ENCODE measurements around the gene CNNM2. TPM values are rescaled to one million over a fixed set of nuclear protein-coding genes. Genes with fewer than 3 reads are reported as not detected.

The CNNM2 gene
- total RNA-seq, 2 donors from 2014 or later = 14.7 to 17.9 TPM

GRCh38 chr10:102988404-102989314 is 70.6 kb downstream of the CNNM2 start:
- Histone ChIP-seq H3K4me1 (ENCODE audit: control insufficient read depth, insufficient read depth, low read length) (no peaks in the 10 kb centered on the region), H3K27ac (ENCODE audit: low read depth, low read length) (no peak overlapping the region), H3K9ac (ENCODE audit: extremely low read depth, low read length, poor library complexity, severe bottlenecking) (no peak overlapping the region), H3K36me3 (ENCODE audit: control insufficient read depth, insufficient read depth, low read length) (no peaks in the 10 kb centered on the region), H3K27me3 (ENCODE audit: control insufficient read depth, insufficient read depth, low read length, poor library complexity, severe bottlenecking) (no peaks in the 10 kb centered on the region), H3K9me3 (ENCODE audit: control insufficient read depth, low read length) (no peaks in the 10 kb centered on the region), H3K4me3 (ENCODE audit: low read length) (no peak overlapping the region)
- TF ChIP-seq, protein P1, sequence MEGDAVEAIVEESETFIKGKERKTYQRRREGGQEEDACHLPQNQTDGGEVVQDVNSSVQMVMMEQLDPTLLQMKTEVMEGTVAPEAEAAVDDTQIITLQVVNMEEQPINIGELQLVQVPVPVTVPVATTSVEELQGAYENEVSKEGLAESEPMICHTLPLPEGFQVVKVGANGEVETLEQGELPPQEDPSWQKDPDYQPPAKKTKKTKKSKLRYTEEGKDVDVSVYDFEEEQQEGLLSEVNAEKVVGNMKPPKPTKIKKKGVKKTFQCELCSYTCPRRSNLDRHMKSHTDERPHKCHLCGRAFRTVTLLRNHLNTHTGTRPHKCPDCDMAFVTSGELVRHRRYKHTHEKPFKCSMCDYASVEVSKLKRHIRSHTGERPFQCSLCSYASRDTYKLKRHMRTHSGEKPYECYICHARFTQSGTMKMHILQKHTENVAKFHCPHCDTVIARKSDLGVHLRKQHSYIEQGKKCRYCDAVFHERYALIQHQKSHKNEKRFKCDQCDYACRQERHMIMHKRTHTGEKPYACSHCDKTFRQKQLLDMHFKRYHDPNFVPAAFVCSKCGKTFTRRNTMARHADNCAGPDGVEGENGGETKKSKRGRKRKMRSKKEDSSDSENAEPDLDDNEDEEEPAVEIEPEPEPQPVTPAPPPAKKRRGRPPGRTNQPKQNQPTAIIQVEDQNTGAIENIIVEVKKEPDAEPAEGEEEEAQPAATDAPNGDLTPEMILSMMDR (conservative IDR thresholded peaks at IDR 0.05) = no peak
- Mint-ChIP-seq H3K4me3 (no peak overlapping the region), H3K9me3 (no peaks in the 10 kb centered on the region), H3K27ac (no peak overlapping the region), H3K36me3 (ENCODE audit: low read depth) (no peaks in the 10 kb centered on the region), H3K4me1 (peaks cover 4% of the 10 kb centered on the region), H3K27me3 (ENCODE audit: insufficient read depth) (no peaks in the 10 kb centered on the region)
- no peak for DNase-seq
- 95 to 96% methylated on average over 8 of the region's 8 CpGs for WGBS, 2 experiments (ENCODE audit: insufficient coverage in 1 of 2, insufficient read length in 1 of 2)

DNA sequence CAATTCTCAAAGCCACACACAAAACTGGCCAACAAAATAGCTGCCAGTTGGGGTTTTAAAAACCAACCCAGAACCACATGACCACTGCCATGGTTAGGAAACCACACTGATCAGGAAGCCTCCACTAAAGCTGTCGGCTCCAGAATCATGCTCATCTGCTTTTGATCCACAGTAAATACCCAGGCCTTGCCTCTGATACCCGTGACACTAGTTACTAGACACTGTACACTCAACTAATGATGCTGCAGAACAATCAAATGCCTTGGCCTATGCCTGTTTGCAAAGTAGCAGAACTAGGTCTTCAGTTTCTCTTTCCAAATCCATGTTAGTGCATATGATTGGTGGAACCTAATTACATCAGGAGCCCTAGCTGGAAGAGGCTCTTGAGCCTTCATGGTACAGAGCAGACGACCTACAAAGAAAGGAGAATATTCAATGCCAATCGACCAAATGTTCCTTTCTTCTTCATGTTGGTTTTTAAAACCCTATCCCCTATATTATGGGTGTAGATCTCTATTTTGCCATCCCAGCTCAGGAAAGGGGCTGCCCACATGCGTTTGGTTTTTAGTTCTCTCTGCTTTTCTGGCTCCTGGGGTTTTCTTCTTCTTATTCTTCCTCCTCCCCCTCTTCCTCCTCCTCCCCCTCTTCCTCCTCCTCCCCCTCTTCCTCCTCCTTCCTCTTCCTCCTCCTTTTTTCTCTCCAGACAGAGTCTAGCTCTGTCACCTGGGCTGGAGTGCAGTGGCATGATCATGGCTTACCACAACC is 76.6 kb downstream of the CNNM2 start:
- Histone ChIP-seq H3K27ac (ENCODE audit: low read depth, low read length) (no peak overlapping the region), H3K9ac (ENCODE audit: extremely low read depth, low read length, poor library complexity, severe bottlenecking) (no peak overlapping the region), H3K27me3 (ENCODE audit: control insufficient read depth, insufficient read depth, low read length, poor library complexity, severe bottlenecking) (no peaks in the 10 kb centered on the region), H3K36me3 (ENCODE audit: control insufficient read depth, insufficient read depth, low read length) (no peaks in the 10 kb centered on the region), H3K4me3 (ENCODE audit: low read length) (no peak overlapping the region), H3K9me3 (ENCODE audit: control insufficient read depth, low read length) (no peaks in the 10 kb centered on the region), H3K4me1 (ENCODE audit: control insufficient read depth, insufficient read depth, low read length) (no peaks in the 10 kb centered on the region)
- H3K4me1 Mint-ChIP-seq = peaks cover 11% of the 10 kb centered on the region
- H3K9me3 Mint-ChIP-seq = peaks cover 3% of the 10 kb centered on the region
- no peaks in the 10 kb centered on the region for H3K36me3 Mint-ChIP-seq (ENCODE audit: low read depth)
- 88 to 89% methylated on average over 1 to 5 of the region's 5 CpGs for WGBS, 2 experiments (ENCODE audit: insufficient coverage in 1 of 2, insufficient read length in 1 of 2)
- no peaks in the 10 kb centered on the region for H3K27me3 Mint-ChIP-seq (ENCODE audit: insufficient read depth)
- TF ChIP-seq, protein P1 (conservative IDR thresholded peaks at IDR 0.05) = no peak
- DNase-seq = no peak
- H3K4me3 Mint-ChIP-seq = no peak overlapping the region
- no peak overlapping the region for H3K27ac Mint-ChIP-seq

- no peak for DNase-seq
- H3K4me3 Mint-ChIP-seq = no peak overlapping the region
- H3K27ac Mint-ChIP-seq = no peak overlapping the region
- Histone ChIP-seq H3K27ac (ENCODE audit: low read depth, low read length) (no peak overlapping the region), H3K4me3 (ENCODE audit: low read length) (no peak overlapping the region), H3K36me3 (ENCODE audit: control insufficient read depth, insufficient read depth, low read length) (no peaks in the 10 kb centered on the region), H3K9me3 (ENCODE audit: control insufficient read depth, low read length) (no peaks in the 10 kb centered on the region), H3K9ac (ENCODE audit: extremely low read depth, low read length, poor library complexity, severe bottlenecking) (no peak overlapping the region), H3K4me1 (ENCODE audit: control insufficient read depth, insufficient read depth, low read length) (no peaks in the 10 kb centered on the region), H3K27me3 (ENCODE audit: control insufficient read depth, insufficient read depth, low read length, poor library complexity, severe bottlenecking) (no peaks in the 10 kb centered on the region)
- no peaks in the 10 kb centered on the region for H3K27me3 Mint-ChIP-seq (ENCODE audit: insufficient read depth)
- no peaks in the 10 kb centered on the region for H3K36me3 Mint-ChIP-seq (ENCODE audit: low read depth)
- H3K4me1 Mint-ChIP-seq = peaks cover 11% of the 10 kb centered on the region
- H3K9me3 Mint-ChIP-seq = peaks cover 3% of the 10 kb centered on the region
- TF ChIP-seq, protein P1 (conservative IDR thresholded peaks at IDR 0.05) = no peak
Measured at GRCh38 chr10:102996876-102997275, 78.8 kb downstream of the CNNM2 start.
